ENCODE results near the gene ZBTB12. TPM values are rescaled to one million over a fixed set of nuclear protein-coding genes. Genes with fewer than 3 reads are reported as not detected.
"Not testable (repeated sequence)": the region's sequence is repeated elsewhere in the genome, so short reads cannot be mapped to it uniquely, and the experiment has no call there.

The ZBTB12 gene
- total RNA-seq, 1 donor from 2014 or later, result 3.5 TPM

GRCh38 chr6:31940256-31940664, 38.4 kb upstream of the ZBTB12 start:
- TF ChIP-seq CTCF (IDR thresholded peaks at IDR 0.05; ENCODE audit: borderline replicate concordance), result no peak
- Histone ChIP-seq H3K4me1 (peaks cover 6% of the 10 kb centered on the region), H3K4me3 (no peak overlapping the region), H3K9me3 (replicated peaks) (no peaks in the 10 kb centered on the region), H3K27ac (replicated peaks) (no peak overlapping the region), H3K36me3 (no peaks in the 10 kb centered on the region), H3K27me3 (ENCODE audit: low read depth) (peaks cover 40% of the 10 kb centered on the region)
- intact Hi-C loops (cut with micrococcal nuclease), result no loop called here
- DNase-seq, result no peak

GRCh38 chr6:31935823-31936222, 33.9 kb upstream of the ZBTB12 start:
- intact Hi-C loops (cut with micrococcal nuclease), result no loop called here
- Histone ChIP-seq H3K27ac (replicated peaks) (no peak overlapping the region), H3K36me3 (no peaks in the 10 kb centered on the region), H3K27me3 (ENCODE audit: low read depth) (peaks cover 6% of the 10 kb centered on the region), H3K4me3 (no peak overlapping the region), H3K9me3 (replicated peaks) (no peaks in the 10 kb centered on the region), H3K4me1 (no peaks in the 10 kb centered on the region)
- no peak for TF ChIP-seq CTCF (IDR thresholded peaks at IDR 0.05; ENCODE audit: borderline replicate concordance)
- no peak for DNase-seq

- Histone ChIP-seq H3K27me3 (ENCODE audit: low read depth) (peaks cover 9% of the 10 kb centered on the region), H3K9me3 (replicated peaks) (no peaks in the 10 kb centered on the region), H3K27ac (replicated peaks) (no peak overlapping the region), H3K4me1 (no peaks in the 10 kb centered on the region), H3K4me3 (no peak overlapping the region), H3K36me3 (no peaks in the 10 kb centered on the region)
- DNase-seq, result no peak
- intact Hi-C loops (cut with micrococcal nuclease), result no loop called here
- TF ChIP-seq CTCF (IDR thresholded peaks at IDR 0.05; ENCODE audit: borderline replicate concordance), result no peak
Observed at GRCh38 chr6:31935021-31935420, 33.1 kb upstream of the ZBTB12 start.

GRCh38 chr6:31933537-31933936, 31.7 kb upstream of the ZBTB12 start:
- Histone ChIP-seq H3K36me3 (no peaks in the 10 kb centered on the region), H3K4me1 (no peaks in the 10 kb centered on the region), H3K9me3 (replicated peaks) (no peaks in the 10 kb centered on the region), H3K4me3 (no peak overlapping the region), H3K27me3 (ENCODE audit: low read depth) (peaks cover 17% of the 10 kb centered on the region), H3K27ac (replicated peaks) (no peak overlapping the region)
- DNase-seq, result no peak
- TF ChIP-seq CTCF (IDR thresholded peaks at IDR 0.05; ENCODE audit: borderline replicate concordance), result no peak
- intact Hi-C loops (cut with micrococcal nuclease), result no loop called here

- DNase-seq; H3K36me3 ChIP-seq; intact Hi-C loops (cut with micrococcal nuclease); H3K27ac ChIP-seq (replicated peaks); H3K4me1 ChIP-seq; H3K4me3 ChIP-seq; H3K9me3 ChIP-seq (replicated peaks): not testable (repeated sequence)
- H3K27me3 ChIP-seq (ENCODE audit: low read depth), result peaks cover 28% of the 10 kb centered on the region
Observed at GRCh38 chr6:31932137-31932536, 30.3 kb upstream of the ZBTB12 start.

- no peak overlapping the region for H3K4me3 ChIP-seq
- no peaks in the 10 kb centered on the region for H3K4me1 ChIP-seq
- no peaks in the 10 kb centered on the region for H3K36me3 ChIP-seq
- no peak for DNase-seq
- no peak overlapping the region for H3K27ac ChIP-seq (replicated peaks)
- H3K9me3 ChIP-seq (replicated peaks), result no peaks in the 10 kb centered on the region
- intact Hi-C loops (cut with micrococcal nuclease), result no loop called here
- peaks cover 28% of the 10 kb centered on the region for H3K27me3 ChIP-seq (ENCODE audit: low read depth)
- TF ChIP-seq CTCF (IDR thresholded peaks at IDR 0.05; ENCODE audit: borderline replicate concordance), result no peak
Observed at GRCh38 chr6:31930962-31931361, 29.1 kb upstream of the ZBTB12 start.
